ENCODE results near the gene ERMAP.

DNA sequence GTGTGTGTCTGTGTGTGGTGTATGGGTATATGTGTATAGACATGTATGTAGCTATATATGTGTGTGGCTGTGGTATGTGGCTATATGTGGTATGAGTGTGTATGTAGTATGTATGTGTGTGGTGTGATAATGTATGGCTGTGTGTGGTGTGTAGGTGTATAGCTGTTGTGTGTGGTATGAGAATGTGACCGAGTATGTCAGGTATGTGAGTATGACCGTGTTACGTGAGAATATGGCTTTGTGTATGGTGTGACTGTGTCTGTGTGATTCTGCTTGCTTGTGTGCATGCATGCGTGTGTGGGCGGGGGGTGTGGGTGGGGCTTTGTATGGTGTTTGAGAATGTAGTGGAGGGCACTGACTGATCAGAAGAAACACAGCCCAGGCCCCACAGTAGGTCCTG, 33.0 kb downstream of the ERMAP start:
- TF ChIP-seq, protein P1, sequence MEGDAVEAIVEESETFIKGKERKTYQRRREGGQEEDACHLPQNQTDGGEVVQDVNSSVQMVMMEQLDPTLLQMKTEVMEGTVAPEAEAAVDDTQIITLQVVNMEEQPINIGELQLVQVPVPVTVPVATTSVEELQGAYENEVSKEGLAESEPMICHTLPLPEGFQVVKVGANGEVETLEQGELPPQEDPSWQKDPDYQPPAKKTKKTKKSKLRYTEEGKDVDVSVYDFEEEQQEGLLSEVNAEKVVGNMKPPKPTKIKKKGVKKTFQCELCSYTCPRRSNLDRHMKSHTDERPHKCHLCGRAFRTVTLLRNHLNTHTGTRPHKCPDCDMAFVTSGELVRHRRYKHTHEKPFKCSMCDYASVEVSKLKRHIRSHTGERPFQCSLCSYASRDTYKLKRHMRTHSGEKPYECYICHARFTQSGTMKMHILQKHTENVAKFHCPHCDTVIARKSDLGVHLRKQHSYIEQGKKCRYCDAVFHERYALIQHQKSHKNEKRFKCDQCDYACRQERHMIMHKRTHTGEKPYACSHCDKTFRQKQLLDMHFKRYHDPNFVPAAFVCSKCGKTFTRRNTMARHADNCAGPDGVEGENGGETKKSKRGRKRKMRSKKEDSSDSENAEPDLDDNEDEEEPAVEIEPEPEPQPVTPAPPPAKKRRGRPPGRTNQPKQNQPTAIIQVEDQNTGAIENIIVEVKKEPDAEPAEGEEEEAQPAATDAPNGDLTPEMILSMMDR (IDR thresholded peaks at IDR 0.05; ENCODE audit: low read depth, low read length, poor library complexity, severe bottlenecking) = no peak
- no peak for TF ChIP-seq EZH2phosphoT487 (IDR thresholded peaks at IDR 0.05; ENCODE audit: borderline replicate concordance, low read length)

Measured in DOHH2 (cell line).